ENCODE results near the gene PACRG. TPM values are rescaled to one million over a fixed set of nuclear protein-coding genes. Genes with fewer than 3 reads are reported as not detected.

Gene PACRG
- total RNA-seq, 2 experiments from 2014 or later = 0.66 to 0.81 TPM

- no peak overlapping the region for H3K27ac ChIP-seq (ENCODE audit: low read depth in 1 of 2, low read length in 2 of 2)
- peaks cover 0 to 11% of the 10 kb centered on the region in 2 experiments for H3K27me3 ChIP-seq (ENCODE audit: control insufficient read depth in 1 of 2, insufficient read depth in 2 of 2, low read length in 2 of 2)
- Mint-ChIP-seq H3K36me3 (ENCODE audit: low read depth) (no peaks in the 10 kb centered on the region), H3K9me3 (no peaks in the 10 kb centered on the region), H3K4me3 (no peak overlapping the region), H3K27me3 (peaks cover 26% of the 10 kb centered on the region), H3K4me1 (ENCODE audit: low read depth) (no peaks in the 10 kb centered on the region), H3K27ac (no peak overlapping the region)
- H3K9me3 ChIP-seq (ENCODE audit: control insufficient read depth in 1 of 2, insufficient read depth in 1 of 2, low read length in 2 of 2) = no peaks in the 10 kb centered on the region
- H3K36me3 ChIP-seq (ENCODE audit: insufficient read depth, low read length) = no peaks in the 10 kb centered on the region
- ATAC-seq (ENCODE audit: poor library complexity) (no peak), DNase-seq (peak in 2 of 14 experiments; percentile 11 to 16)
- TF ChIP-seq, protein P1, sequence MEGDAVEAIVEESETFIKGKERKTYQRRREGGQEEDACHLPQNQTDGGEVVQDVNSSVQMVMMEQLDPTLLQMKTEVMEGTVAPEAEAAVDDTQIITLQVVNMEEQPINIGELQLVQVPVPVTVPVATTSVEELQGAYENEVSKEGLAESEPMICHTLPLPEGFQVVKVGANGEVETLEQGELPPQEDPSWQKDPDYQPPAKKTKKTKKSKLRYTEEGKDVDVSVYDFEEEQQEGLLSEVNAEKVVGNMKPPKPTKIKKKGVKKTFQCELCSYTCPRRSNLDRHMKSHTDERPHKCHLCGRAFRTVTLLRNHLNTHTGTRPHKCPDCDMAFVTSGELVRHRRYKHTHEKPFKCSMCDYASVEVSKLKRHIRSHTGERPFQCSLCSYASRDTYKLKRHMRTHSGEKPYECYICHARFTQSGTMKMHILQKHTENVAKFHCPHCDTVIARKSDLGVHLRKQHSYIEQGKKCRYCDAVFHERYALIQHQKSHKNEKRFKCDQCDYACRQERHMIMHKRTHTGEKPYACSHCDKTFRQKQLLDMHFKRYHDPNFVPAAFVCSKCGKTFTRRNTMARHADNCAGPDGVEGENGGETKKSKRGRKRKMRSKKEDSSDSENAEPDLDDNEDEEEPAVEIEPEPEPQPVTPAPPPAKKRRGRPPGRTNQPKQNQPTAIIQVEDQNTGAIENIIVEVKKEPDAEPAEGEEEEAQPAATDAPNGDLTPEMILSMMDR (IDR thresholded peaks at IDR 0.05) = no peak
- ChIA-PET CTCF (no interaction called here), POLR2A (no interaction called here)
- no peaks in the 10 kb centered on the region for H3K4me1 ChIP-seq (ENCODE audit: insufficient read depth, low read length)
- intact Hi-C loops (cut with DNase I, micrococcal nuclease) = no loop called here
- no peak overlapping the region for H3K4me3 ChIP-seq (ENCODE audit: low read length)
These were observed 521.9 kb downstream of the PACRG start for GRCh38 chr6:163249651-163250101.

- Histone ChIP-seq H3K4me3 (ENCODE audit: low read length) (no peak overlapping the region), H3K36me3 (ENCODE audit: insufficient read depth, low read length) (no peaks in the 10 kb centered on the region), H3K9me3 (ENCODE audit: control insufficient read depth in 1 of 2, insufficient read depth in 1 of 2, low read length in 2 of 2) (no peaks in the 10 kb centered on the region), H3K27me3 (ENCODE audit: control insufficient read depth in 1 of 2, insufficient read depth in 2 of 2, low read length in 2 of 2) (peaks cover 0 to 11% of the 10 kb centered on the region in 2 experiments), H3K4me1 (ENCODE audit: insufficient read depth, low read length) (no peaks in the 10 kb centered on the region), H3K27ac (ENCODE audit: low read depth in 1 of 2, low read length in 2 of 2) (no peak overlapping the region)
- no peaks in the 10 kb centered on the region for H3K36me3 Mint-ChIP-seq (ENCODE audit: low read depth)
- H3K4me3 Mint-ChIP-seq = no peak overlapping the region
- no peaks in the 10 kb centered on the region for H3K4me1 Mint-ChIP-seq (ENCODE audit: low read depth)
- intact Hi-C loops (cut with DNase I, micrococcal nuclease) = no loop called here
- no peaks in the 10 kb centered on the region for H3K9me3 Mint-ChIP-seq
- H3K27me3 Mint-ChIP-seq = peaks cover 26% of the 10 kb centered on the region
- ChIA-PET POLR2A (no interaction called here), CTCF (no interaction called here)
- ATAC-seq (ENCODE audit: poor library complexity) (no peak), DNase-seq (peak in 1 of 14 experiments; percentile 0)
- no peak overlapping the region for H3K27ac Mint-ChIP-seq
- TF ChIP-seq, protein P1 (IDR thresholded peaks at IDR 0.05) = no peak
These were observed 522.3 kb downstream of the PACRG start for GRCh38 chr6:163250116-163250515.

GRCh38 chr6:163252061-163252591 is 524.4 kb downstream of the PACRG start:
- intact Hi-C loops (cut with DNase I, micrococcal nuclease) = no loop called here
- no peak overlapping the region for H3K27ac Mint-ChIP-seq
- H3K9me3 Mint-ChIP-seq = no peaks in the 10 kb centered on the region
- TF ChIP-seq, protein P1 (IDR thresholded peaks at IDR 0.05) = no peak
- H3K4me3 Mint-ChIP-seq = no peak overlapping the region
- ATAC-seq (ENCODE audit: poor library complexity) (no peak), DNase-seq (no peak)
- Histone ChIP-seq H3K9me3 (ENCODE audit: control insufficient read depth in 1 of 2, insufficient read depth in 1 of 2, low read length in 2 of 2) (no peaks in the 10 kb centered on the region), H3K27me3 (ENCODE audit: control insufficient read depth in 1 of 2, insufficient read depth in 2 of 2, low read length in 2 of 2) (peaks cover 0 to 6% of the 10 kb centered on the region in 2 experiments), H3K27ac (ENCODE audit: low read depth in 1 of 2, low read length in 2 of 2) (no peak overlapping the region), H3K4me1 (ENCODE audit: insufficient read depth, low read length) (no peaks in the 10 kb centered on the region), H3K36me3 (ENCODE audit: insufficient read depth, low read length) (no peaks in the 10 kb centered on the region), H3K4me3 (ENCODE audit: low read length) (no peak overlapping the region)
- peaks cover 17% of the 10 kb centered on the region for H3K27me3 Mint-ChIP-seq
- ChIA-PET POLR2A (no interaction called here), CTCF (no interaction called here)
- no peaks in the 10 kb centered on the region for H3K36me3 Mint-ChIP-seq (ENCODE audit: low read depth)
- H3K4me1 Mint-ChIP-seq (ENCODE audit: low read depth) = no peaks in the 10 kb centered on the region
